BLaER1 treated with 17β-estradiol and CSF1 and Interleukin-3, amounts not matched to agents 10 nM and 100 nM (cell line): Measurements from ENCODE around the gene MRTFA.

Source experiments
- H3K27ac ChIP-seq, 11 experiments: shearing (Covaris generic); formaldehyde crosslinking; 2 replicates each; pipeline ENCODE4 v1.8.1; 2022
- H3K27me3 ChIP-seq, 11 experiments: shearing (Covaris generic); formaldehyde crosslinking; 2 replicates each; pipeline ENCODE4 v1.8.1; 2022
- H3K36me3 ChIP-seq, 11 experiments: shearing (Covaris generic); formaldehyde crosslinking; 2 replicates each; pipeline ENCODE4 v1.8.1; 2022
- H3K4me1 ChIP-seq, 10 experiments: shearing (Covaris generic); formaldehyde crosslinking; 2 replicates each; pipeline ENCODE4 v1.8.1; 2022
- H3K4me2 ChIP-seq, 11 experiments: shearing (Covaris generic); formaldehyde crosslinking; 2 replicates each; pipeline ENCODE4 v1.8.1; 2022
- H3K4me3 ChIP-seq, 10 experiments: shearing (Covaris generic); formaldehyde crosslinking; 2 replicates each; pipeline ENCODE4 v1.8.1; 2022
- H3K9ac ChIP-seq, 11 experiments: shearing (Covaris generic); formaldehyde crosslinking; 2 replicates each; pipeline ENCODE4 v1.8.1; 2022
- H3K9me3 ChIP-seq, 11 experiments: shearing (Covaris generic); formaldehyde crosslinking; replicated peaks in 1 of 11; 2 replicates each; pipeline ENCODE4 v1.8.1; 2022
- H4K20me1 ChIP-seq, 11 experiments: shearing (Covaris generic); formaldehyde crosslinking; 2 replicates each; pipeline ENCODE4 v1.8.1; 2022
- Cebpa-rat ChIP-seq, 11 experiments: shearing (Covaris generic); IDR thresholded peaks; 2 replicates each; pipeline ENCODE4 v1.8.1; 2022

MRTFA gene

DNA sequence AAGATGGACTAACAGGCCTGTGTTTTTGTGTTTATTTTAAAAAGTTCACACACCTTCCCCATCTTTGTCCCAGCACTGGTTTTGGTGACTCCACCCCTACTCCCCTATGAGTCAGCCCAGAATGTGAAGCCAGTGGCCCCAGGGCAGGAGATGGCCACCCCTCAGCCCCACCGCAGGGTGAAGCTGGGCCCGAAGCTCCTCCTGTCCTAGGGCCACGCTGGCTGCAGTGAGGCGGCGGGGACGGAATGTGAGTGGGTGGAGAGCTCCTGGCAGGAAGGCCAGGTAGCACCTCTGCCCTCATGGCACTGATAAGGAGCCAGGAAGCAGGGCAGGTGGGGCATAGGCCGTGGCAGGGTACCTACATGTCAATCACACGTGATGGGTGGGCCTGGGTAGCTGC, 226.2 kb downstream of the MRTFA start:
- Histone ChIP-seq H3K9me3 (no peaks in the 10 kb centered on the region), H3K4me3 (no peak overlapping the region), H4K20me1 (peaks cover 11 to 81% (median 37%) of the 10 kb centered on the region in 11 experiments; a peak in 18 of 22 replicates), H3K9ac (no peak overlapping the region), H3K4me1 (peaks cover 42 to 81% (median 62%) of the 10 kb centered on the region in 10 experiments), H3K27ac (peak overlapping the region in 5 of 11 experiments; percentile 7 to 83 (median 15); a peak in 5 of 22 replicates), H3K27me3 (no peaks in the 10 kb centered on the region), H3K4me2 (peak overlapping the region in 6 of 11 experiments; percentile 7 to 26 (median 12); a peak in 2 of 22 replicates), H3K36me3 (peaks cover 67 to 98% (median 76%) of the 10 kb centered on the region in 11 experiments)
- TF ChIP-seq Cebpa-rat (IDR thresholded peaks at IDR 0.05) = no peak

DNA sequence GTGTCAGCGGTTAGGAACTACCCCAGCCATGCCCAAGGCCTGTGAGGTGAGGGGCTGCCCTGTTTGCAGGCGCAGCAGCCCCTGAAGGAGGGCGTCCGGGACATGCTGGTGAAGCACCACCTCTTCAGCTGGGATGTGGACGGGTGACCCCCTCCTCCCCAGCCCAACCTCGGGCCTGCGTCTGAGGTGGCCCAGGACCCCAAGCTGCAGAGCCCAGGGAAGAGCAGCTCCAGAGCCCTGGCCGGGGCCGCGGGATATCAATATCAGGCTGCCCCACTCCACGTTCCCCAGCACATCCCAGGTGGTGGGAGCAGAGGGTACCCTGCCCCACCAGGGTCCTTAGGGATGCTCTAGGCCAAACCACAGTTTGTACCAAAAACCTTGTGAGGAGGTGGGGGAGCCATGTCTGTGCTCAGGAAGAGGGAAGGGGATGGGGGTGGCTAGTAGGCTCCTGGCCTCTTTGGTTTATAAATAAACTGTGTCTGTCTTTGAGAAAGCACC, 226.9 kb downstream of the MRTFA start:
- H3K4me2 ChIP-seq = peak overlapping the region in 5 of 11 experiments; percentile 7 to 26 (median 13); a peak in 3 of 22 replicates
- no peak for TF ChIP-seq Cebpa-rat (IDR thresholded peaks at IDR 0.05)
- no peaks in the 10 kb centered on the region for H3K27me3 ChIP-seq
- H4K20me1 ChIP-seq = peaks cover 6 to 81% (median 35%) of the 10 kb centered on the region in 11 experiments; a peak in 18 of 22 replicates
- H3K36me3 ChIP-seq = peaks cover 73 to 99% (median 81%) of the 10 kb centered on the region in 11 experiments
- peak overlapping the region in 5 of 11 experiments; percentile 2 to 83 (median 11); a peak in 5 of 22 replicates for H3K27ac ChIP-seq
- no peaks in the 10 kb centered on the region for H3K9me3 ChIP-seq
- no peak overlapping the region for H3K4me3 ChIP-seq
- H3K4me1 ChIP-seq = peaks cover 36 to 77% (median 57%) of the 10 kb centered on the region in 10 experiments
- H3K9ac ChIP-seq = no peak overlapping the region; a peak in 1 of 22 replicates

- no peak for TF ChIP-seq Cebpa-rat (IDR thresholded peaks at IDR 0.05)
- peaks cover 80 to 99% (median 85%) of the 10 kb centered on the region in 11 experiments for H3K36me3 ChIP-seq
- peak overlapping the region in 6 of 11 experiments; percentile 1 to 61 (median 46); a peak in 9 of 22 replicates for H3K4me2 ChIP-seq
- peak overlapping the region in 5 of 11 experiments; percentile 2 to 25 (median 20); a peak in 4 of 22 replicates for H3K27ac ChIP-seq
- H3K4me3 ChIP-seq = no peak overlapping the region
- H3K4me1 ChIP-seq = peaks cover 29 to 70% (median 50%) of the 10 kb centered on the region in 10 experiments
- no peaks in the 10 kb centered on the region for H3K27me3 ChIP-seq
- H3K9ac ChIP-seq = peak overlapping the region in 3 of 11 experiments; percentile 1 to 36 (median 33); a peak in 2 of 22 replicates
- no peaks in the 10 kb centered on the region for H3K9me3 ChIP-seq
- H4K20me1 ChIP-seq = peaks cover 2 to 85% (median 41%) of the 10 kb centered on the region in 11 experiments; a peak in 18 of 22 replicates
Measured at GRCh38 chr22:40408718-40409612, 227.6 kb downstream of the MRTFA start.

GRCh38 chr22:40407831-40408717, 228.4 kb downstream of the MRTFA start:
- no peak for TF ChIP-seq Cebpa-rat (IDR thresholded peaks at IDR 0.05)
- H3K27me3 ChIP-seq = no peaks in the 10 kb centered on the region
- H3K9me3 ChIP-seq = no peaks in the 10 kb centered on the region
- peak overlapping the region in 4 of 11 experiments; percentile 19 to 25 (median 22); a peak in 6 of 22 replicates for H3K27ac ChIP-seq
- peak overlapping the region in 5 of 11 experiments; percentile 17 to 61 (median 47); a peak in 8 of 22 replicates for H3K4me2 ChIP-seq
- H3K36me3 ChIP-seq = peaks cover 89 to 99% (median 92%) of the 10 kb centered on the region in 11 experiments
- peaks cover 20 to 64% (median 41%) of the 10 kb centered on the region in 10 experiments for H3K4me1 ChIP-seq
- peak overlapping the region in 3 of 11 experiments; percentile 1 to 36 (median 33); a peak in 3 of 22 replicates for H3K9ac ChIP-seq
- peaks cover 0 to 93% (median 44%) of the 10 kb centered on the region in 11 experiments; a peak in 17 of 22 replicates for H4K20me1 ChIP-seq
- H3K4me3 ChIP-seq = no peak overlapping the region

GRCh38 chr22:40407021-40407761, 229.3 kb downstream of the MRTFA start:
- 0 out of 22 replicates have a peak overlapping the region, but pooled peaks of 1 of the 11 experiments have one; percentile 26 for H3K27ac ChIP-seq
- peaks cover 14 to 62% (median 35%) of the 10 kb centered on the region in 10 experiments for H3K4me1 ChIP-seq
- no peak overlapping the region for H3K4me3 ChIP-seq
- peaks cover 0 to 93% (median 44%) of the 10 kb centered on the region in 11 experiments; a peak in 17 of 22 replicates for H4K20me1 ChIP-seq
- H3K9me3 ChIP-seq = no peaks in the 10 kb centered on the region
- peaks cover 95 to 100% (median 98%) of the 10 kb centered on the region in 11 experiments for H3K36me3 ChIP-seq
- no peak overlapping the region for H3K4me2 ChIP-seq
- no peak overlapping the region; a peak in 1 of 22 replicates for H3K9ac ChIP-seq
- no peaks in the 10 kb centered on the region for H3K27me3 ChIP-seq
- TF ChIP-seq Cebpa-rat (IDR thresholded peaks at IDR 0.05) = no peak

- peaks cover 13 to 62% (median 41%) of the 10 kb centered on the region in 10 experiments for H3K4me1 ChIP-seq
- H3K27ac ChIP-seq = peak overlapping the region in 1 of 11 experiments; percentile 32; a peak in 4 of 22 replicates
- H3K36me3 ChIP-seq = peaks cover 97 to 100% (median 100%) of the 10 kb centered on the region in 11 experiments
- H3K4me3 ChIP-seq = no peak overlapping the region
- no peaks in the 10 kb centered on the region for H3K27me3 ChIP-seq
- no peak overlapping the region for H3K4me2 ChIP-seq
- H3K9me3 ChIP-seq = no peaks in the 10 kb centered on the region
- no peak overlapping the region for H3K9ac ChIP-seq
- H4K20me1 ChIP-seq = peaks cover 0 to 84% (median 44%) of the 10 kb centered on the region in 11 experiments; a peak in 17 of 22 replicates
- TF ChIP-seq Cebpa-rat (IDR thresholded peaks at IDR 0.05) = no peak
Measured at GRCh38 chr22:40406063-40406890, 230.2 kb downstream of the MRTFA start.
